Stimulated activated naive CD8-positive, alpha-beta T cell treated with anti-CD3 and anti-CD28 coated beads, Interleukin-15, Interleukin-2, amounts not matched to agents 100 ng/mL and 50 ng/mL, for 24 hours (primary cell): ENCODE data around the gene ZBTB25.

Experiments used
- H3K27ac Mint-ChIP-seq: one replicate; pipeline ENCODE4 v1.8.0; 2021; ENCODE audit warnings: mild to moderate bottlenecking, mixed read lengths
- H3K27me3 Mint-ChIP-seq: one replicate; pipeline ENCODE4 v1.8.0; 2021; ENCODE audit warnings: mixed read lengths
- H3K36me3 Mint-ChIP-seq: one replicate; pipeline ENCODE4 v1.8.0; 2021; ENCODE audit warnings: low read depth, mixed read lengths
- H3K4me1 Mint-ChIP-seq: one replicate; pipeline ENCODE4 v1.8.0; 2021; ENCODE audit warnings: low read depth, mixed read lengths
- H3K4me3 Mint-ChIP-seq: one replicate; pipeline ENCODE4 v1.8.0; 2021; ENCODE audit warnings: mild to moderate bottlenecking, mixed read lengths
- H3K9me3 Mint-ChIP-seq: one replicate; pipeline ENCODE4 v1.8.0; 2021; ENCODE audit warnings: mixed read lengths

Gene ZBTB25

GRCh38 chr14:64416348-64416932 is 87.2 kb downstream of the ZBTB25 start:
- Mint-ChIP-seq H3K4me1 (peaks cover 25% of the 10 kb centered on the region), H3K36me3 (peaks cover 78% of the 10 kb centered on the region), H3K27ac (peak overlapping the region; percentile 34), H3K4me3 (no peak overlapping the region), H3K27me3 (no peaks in the 10 kb centered on the region), H3K9me3 (no peaks in the 10 kb centered on the region)

- H3K27me3 Mint-ChIP-seq: no peaks in the 10 kb centered on the region
- H3K4me1 Mint-ChIP-seq: peaks cover 49% of the 10 kb centered on the region
Measured at GRCh38 chr14:64412237-64412636, 91.4 kb downstream of the ZBTB25 start.

GRCh38 chr14:64411001-64411400 is 92.6 kb downstream of the ZBTB25 start:
- H3K27ac Mint-ChIP-seq: peak overlapping the region; percentile 26
- H3K36me3 Mint-ChIP-seq: peaks cover 63% of the 10 kb centered on the region
- no peaks in the 10 kb centered on the region for H3K27me3 Mint-ChIP-seq
- peaks cover 37% of the 10 kb centered on the region for H3K4me1 Mint-ChIP-seq
- H3K9me3 Mint-ChIP-seq: no peaks in the 10 kb centered on the region
- no peak overlapping the region for H3K4me3 Mint-ChIP-seq

More at GRCh38 chr14:64412237-64412636, 91.4 kb downstream of the ZBTB25 start:
- Mint-ChIP-seq H3K36me3 (peaks cover 64% of the 10 kb centered on the region), H3K27ac (no peak overlapping the region), H3K9me3 (no peaks in the 10 kb centered on the region), H3K4me3 (no peak overlapping the region)

DNA sequence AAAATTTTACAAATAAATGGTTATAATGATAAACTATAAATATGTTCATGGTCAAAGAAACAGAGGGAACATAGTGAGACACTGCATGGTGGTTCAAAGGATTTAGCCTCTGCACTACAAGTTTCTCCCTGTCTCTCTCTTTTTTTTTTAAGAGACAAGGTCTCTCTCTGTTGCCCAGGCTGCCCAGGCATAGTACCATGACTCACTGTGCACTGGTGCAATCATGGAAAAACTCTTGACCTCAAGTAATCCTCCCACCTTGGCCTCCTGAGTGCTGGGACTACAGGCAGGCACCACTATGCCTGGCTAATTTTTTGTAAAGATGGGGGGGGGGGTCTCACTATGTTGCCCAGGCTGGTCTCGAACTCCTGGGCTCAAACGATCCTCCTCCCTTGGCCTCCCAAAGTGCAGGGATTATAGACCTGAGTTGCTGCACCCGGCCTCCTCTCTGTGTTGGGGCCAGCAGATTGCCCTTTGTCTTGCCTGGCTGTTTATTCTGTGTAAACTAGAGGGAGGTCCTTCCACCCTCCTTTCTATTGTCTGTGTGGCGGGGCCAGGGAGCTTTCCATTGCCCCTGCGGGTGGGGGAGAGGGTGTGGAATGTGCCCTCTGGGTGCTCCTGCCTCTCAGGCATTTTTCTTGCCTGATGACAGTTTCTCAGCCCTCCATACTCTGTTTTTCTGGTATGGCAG is 93.4 kb downstream of the ZBTB25 start:
- Mint-ChIP-seq H3K27me3 (no peaks in the 10 kb centered on the region), H3K9me3 (no peaks in the 10 kb centered on the region), H3K4me3 (no peak overlapping the region), H3K36me3 (peaks cover 63% of the 10 kb centered on the region), H3K4me1 (peaks cover 29% of the 10 kb centered on the region), H3K27ac (peak overlapping the region; percentile 11)

GRCh38 chr14:64409126-64409920 is 94.3 kb downstream of the ZBTB25 start:
- no peaks in the 10 kb centered on the region for H3K9me3 Mint-ChIP-seq
- no peaks in the 10 kb centered on the region for H3K27me3 Mint-ChIP-seq
- no peak overlapping the region for H3K4me3 Mint-ChIP-seq
- no peak overlapping the region for H3K27ac Mint-ChIP-seq
- H3K36me3 Mint-ChIP-seq: peaks cover 66% of the 10 kb centered on the region
- peaks cover 31% of the 10 kb centered on the region for H3K4me1 Mint-ChIP-seq

GRCh38 chr14:64407329-64407728 is 96.3 kb downstream of the ZBTB25 start:
- H3K4me3 Mint-ChIP-seq: no peak overlapping the region
- H3K9me3 Mint-ChIP-seq: no peaks in the 10 kb centered on the region
- H3K27me3 Mint-ChIP-seq: no peaks in the 10 kb centered on the region
- H3K4me1 Mint-ChIP-seq: peaks cover 31% of the 10 kb centered on the region
- peaks cover 66% of the 10 kb centered on the region for H3K36me3 Mint-ChIP-seq
- no peak overlapping the region for H3K27ac Mint-ChIP-seq

GRCh38 chr14:64405295-64405694 is 98.3 kb downstream of the ZBTB25 start:
- Mint-ChIP-seq H3K4me1 (peaks cover 20% of the 10 kb centered on the region), H3K27me3 (no peaks in the 10 kb centered on the region), H3K4me3 (no peak overlapping the region)

DNA sequence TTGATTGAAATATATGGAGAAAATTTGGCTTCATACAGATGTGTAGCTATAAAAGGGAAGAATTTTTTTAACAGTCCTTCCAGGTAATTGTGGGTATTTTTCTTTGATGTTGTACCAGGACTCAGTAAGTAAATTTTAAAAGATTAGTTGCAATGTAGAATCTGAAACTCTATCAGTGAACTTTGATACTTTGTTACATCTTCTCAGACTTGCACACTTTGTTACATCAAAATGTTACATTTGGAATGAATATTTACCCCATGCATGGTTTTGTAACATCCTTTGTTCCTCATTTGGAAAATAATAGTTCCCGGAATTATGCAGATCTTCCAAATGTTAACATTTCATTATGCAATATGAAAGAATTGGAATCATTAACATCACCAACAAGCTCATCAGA is 101.7 kb downstream of the ZBTB25 start:
- Mint-ChIP-seq H3K36me3 (peaks cover 63% of the 10 kb centered on the region), H3K4me3 (no peak overlapping the region), H3K9me3 (no peaks in the 10 kb centered on the region), H3K4me1 (peaks cover 7% of the 10 kb centered on the region), H3K27ac (no peak overlapping the region), H3K27me3 (no peaks in the 10 kb centered on the region)

More at GRCh38 chr14:64405295-64405694, 98.3 kb downstream of the ZBTB25 start:
- Mint-ChIP-seq H3K36me3 (peaks cover 63% of the 10 kb centered on the region), H3K9me3 (no peaks in the 10 kb centered on the region), H3K27ac (no peak overlapping the region)

DNA sequence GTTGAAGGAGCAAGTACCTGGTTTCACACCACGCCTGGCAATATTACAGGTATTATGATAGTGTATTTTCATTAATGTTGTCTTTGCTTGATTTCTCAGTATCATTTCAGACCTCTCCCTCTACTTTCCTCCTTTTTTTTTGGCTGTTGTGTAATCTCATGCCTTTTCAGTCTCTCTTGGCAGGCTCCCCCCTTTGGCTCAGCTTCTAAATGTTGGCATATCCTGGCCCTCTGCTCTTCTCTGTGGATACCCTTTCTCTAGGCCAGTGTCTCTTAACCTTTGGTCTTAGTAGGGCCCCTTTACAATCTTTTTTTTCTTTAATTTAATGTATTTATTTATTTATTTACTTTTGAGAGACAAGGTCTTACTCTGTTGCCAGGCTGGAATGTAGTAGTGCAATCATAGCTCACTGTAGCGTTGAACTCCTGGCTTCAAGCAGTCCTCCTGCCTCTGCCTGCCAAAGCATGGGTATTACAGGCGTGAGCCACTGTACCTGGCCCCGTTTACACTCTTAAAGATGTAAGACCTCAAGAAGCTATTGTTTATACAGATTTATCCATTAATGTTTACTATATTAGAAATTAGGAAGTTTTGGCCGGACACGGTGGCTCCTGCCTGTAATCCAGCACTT is 102.7 kb downstream of the ZBTB25 start:
- Mint-ChIP-seq H3K4me3 (no peak overlapping the region), H3K9me3 (no peaks in the 10 kb centered on the region), H3K4me1 (peaks cover 7% of the 10 kb centered on the region), H3K36me3 (peaks cover 53% of the 10 kb centered on the region), H3K27ac (no peak overlapping the region), H3K27me3 (no peaks in the 10 kb centered on the region)
